Activated naive CD4-positive, alpha-beta T cell treated with Interleukin-2 at 50 U/mL for 16 hours (primary cell): ENCODE data around the gene ZDHHC11.
"Not testable (repeated sequence)": the region's sequence is repeated elsewhere in the genome, so short reads cannot be mapped to it uniquely, and the experiment has no call there.

Source experiments
- DNase-seq: peaks from one replicate; pipeline ENCODE4 v3.0.0-alpha.2; 2020

The ZDHHC11 gene

DNA sequence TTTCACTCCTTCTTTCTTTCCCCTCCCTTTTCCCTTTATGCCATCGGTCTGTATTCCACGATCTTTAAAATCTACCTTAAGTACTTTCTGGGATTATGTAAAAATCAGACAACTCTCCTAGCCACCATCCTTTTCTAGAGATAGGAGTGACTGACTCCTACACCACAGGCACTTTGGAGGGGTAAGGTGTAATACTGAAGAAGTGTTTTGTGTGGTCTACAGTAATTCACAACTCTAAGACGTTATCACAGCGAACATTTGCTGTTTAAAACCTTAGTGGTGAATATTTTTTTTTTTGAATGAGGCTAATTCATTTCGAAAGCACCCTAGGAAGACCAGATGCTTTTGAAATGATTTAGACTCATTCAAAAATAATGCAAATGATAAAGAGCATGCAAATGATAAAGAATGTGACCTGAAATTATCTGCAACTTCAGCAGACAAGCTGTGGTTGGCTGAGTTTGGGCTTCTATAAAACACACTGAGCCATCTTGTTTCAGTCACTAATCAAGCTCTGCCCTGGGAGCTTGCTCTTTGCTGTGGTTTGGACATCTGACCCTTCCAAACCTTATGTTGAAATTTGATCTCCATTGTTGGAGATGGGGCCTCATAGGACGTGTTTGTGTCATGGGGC lies 52.2 kb downstream of the ZDHHC11 start:
- DNase-seq, result not testable (repeated sequence)

GRCh38 chr5:797986-798385 lies 52.8 kb downstream of the ZDHHC11 start:
- not testable (repeated sequence) for DNase-seq

DNA sequence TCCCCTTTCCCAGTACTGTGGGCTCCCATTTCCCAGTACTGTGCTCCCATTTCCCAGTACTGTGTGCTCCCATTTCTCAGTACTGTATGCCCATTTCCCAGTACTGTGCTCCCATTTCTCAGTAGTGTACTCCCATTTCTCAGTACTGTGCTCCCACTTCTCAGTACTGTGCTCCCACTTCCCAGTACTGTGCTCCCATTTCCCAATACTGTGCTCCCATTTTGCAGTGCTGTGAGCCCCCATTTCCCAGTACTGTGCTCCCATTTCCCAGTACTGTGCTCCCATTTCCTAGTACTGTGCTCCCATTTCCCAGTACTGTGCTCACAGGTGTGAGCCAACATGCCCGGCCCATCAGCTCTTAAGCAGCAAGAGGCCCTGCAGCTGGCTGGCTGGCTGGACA lies 54.9 kb downstream of the ZDHHC11 start:
- not testable (repeated sequence) for DNase-seq

GRCh38 chr5:794948-795347 lies 55.8 kb downstream of the ZDHHC11 start:
- DNase-seq, result not testable (repeated sequence)

DNA sequence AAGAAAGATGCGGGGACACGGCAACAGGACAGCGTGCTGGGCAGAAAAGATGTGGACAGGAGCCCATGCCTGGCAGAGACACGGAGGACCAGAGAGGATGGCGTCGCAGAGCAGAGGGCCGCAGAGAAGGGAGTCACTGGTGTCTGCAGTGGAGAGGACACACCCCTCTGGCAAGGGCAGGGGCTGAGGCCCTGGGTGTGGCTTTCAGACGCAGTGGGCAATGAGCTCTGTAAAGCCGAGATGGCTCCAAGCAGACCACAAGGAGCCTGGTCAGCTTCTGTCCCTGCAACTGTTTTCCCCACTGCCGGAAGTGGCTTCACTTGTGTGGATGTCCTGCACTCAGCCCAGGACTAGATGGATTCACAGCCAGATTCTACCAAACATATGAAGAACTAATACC lies 62.1 kb downstream of the ZDHHC11 start:
- DNase-seq, result not testable (repeated sequence)

DNA sequence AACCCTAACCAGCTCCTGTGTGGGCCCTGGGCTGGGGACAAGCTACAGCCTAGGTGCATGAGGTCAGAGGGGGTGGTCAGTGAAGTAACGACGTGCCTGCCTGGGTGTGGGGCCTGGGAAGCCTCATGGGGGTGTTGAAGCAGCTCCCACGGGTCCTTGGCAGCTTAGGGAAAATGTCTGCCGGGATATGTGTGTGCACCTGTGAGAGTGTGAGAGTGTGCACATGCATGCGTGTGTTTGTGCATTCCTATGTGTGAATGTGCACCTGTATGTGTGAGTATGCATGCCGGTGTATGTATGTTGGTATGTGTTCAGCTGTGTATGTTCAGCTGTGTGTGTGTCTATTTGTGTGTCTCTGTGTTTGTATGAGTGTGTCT lies 62.9 kb downstream of the ZDHHC11 start:
- DNase-seq, result not testable (repeated sequence)

DNA sequence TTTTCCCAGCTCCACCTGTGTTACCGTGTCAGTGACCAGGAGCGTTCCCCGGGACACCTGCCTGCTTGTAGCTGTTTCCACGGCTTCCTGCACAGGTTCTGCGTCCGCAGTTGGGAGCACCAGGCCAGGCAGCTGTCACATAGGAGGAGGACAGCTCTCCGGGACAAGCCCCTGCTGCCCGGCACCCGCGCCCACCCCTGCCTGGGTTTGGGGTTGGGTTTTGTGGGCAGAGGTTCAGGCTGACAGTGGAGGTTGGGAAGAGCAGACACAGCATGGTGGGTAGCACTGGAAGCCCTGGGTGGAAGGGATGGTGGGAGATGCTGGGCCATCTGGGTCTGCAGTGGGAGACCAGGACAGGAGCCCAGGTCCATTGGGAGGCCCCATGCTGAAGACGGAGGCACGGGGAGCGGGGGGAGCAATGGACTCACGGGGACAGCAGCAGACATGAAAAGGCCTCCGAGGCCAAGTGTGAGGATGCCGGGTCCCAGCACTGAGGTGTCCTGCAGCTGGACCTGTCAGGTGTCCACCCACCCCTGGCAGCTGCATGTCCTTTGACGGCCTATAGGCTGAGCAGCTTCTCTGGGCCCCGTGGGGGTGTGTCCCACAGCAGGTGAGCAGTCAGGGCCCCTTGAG lies 63.4 kb downstream of the ZDHHC11 start:
- not testable (repeated sequence) for DNase-seq

- peak; percentile 20 for DNase-seq
These were observed 65.5 kb downstream of the ZDHHC11 start for GRCh38 chr5:785181-785705.

- peak; percentile 95 for DNase-seq
These were observed 66.2 kb downstream of the ZDHHC11 start, which contains the start of gene ZDHHC11B for GRCh38 chr5:784428-785177. TSS of gene ZDHHC11B (minus strand) at chr5:784729. CDS start at chr5:766919, 17,810 bp downstream.

DNA sequence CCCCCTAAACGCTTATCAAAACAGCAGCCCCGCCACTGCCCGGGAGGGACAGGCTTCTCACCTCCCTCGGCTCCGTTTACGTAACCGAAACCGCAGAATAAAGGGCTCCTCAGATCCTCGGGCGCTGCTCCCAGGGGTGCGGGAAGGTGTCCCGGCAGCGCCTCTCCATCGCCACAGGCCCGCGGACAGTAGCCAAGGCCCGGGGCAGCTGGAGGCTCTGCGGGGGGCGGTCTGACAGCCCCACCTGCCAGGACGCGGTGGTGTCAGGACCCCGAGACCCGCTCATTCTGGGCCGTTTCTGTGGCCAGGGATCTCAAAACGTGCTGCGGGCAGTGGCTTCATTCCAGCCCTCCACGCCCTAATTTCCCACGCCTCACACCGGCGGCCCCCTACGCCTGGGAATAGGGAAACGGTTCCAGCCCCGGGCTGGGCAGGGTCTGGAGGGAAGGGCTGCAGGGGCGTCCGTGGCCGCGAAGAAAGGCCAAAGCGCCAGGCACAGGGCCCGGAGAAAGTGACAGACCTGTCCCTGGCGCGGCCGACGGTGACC lies 66.8 kb downstream of the ZDHHC11 start:
- peak; percentile 42 for DNase-seq

DNA sequence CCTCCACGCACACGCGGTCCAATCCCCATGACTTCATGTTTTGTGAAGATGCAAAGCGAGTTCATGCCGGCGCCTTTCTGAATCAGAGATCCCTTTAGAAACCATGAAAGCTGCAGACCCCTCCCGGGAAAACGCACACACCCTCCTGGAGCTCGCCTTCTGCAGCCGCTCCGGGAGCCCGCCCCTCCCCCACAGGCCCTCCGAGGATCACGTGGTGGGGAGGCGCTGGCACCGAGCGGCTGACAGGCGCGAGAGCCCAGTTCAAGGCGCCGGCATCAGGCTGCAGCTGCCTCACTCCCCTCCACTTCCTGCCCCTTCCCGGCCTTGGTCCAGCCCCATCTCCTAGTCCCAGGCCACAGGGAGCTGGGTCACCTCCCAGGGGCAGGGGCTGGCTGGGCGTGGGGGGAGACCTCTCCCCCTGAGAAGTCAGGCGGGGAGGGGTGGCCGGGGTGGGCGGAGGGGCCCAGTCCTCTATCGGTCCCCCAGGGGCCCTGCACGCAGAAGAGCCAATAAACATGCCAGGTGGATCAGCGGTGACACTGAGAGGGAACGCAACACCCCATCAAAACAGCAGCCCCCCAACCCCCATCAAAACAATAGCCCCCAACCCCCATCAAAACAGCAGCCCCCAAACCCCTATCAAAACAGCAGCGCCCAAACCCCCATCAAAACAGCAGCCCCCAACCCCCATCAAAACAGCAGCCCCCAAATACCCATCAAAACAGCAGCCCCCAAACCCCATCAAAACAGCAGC lies 67.6 kb downstream of the ZDHHC11 start:
- DNase-seq, result peak; percentile 52

- not testable (repeated sequence) for DNase-seq
These were observed 68.4 kb downstream of the ZDHHC11 start for GRCh38 chr5:782356-782755.

GRCh38 chr5:780571-780970 lies 70.2 kb downstream of the ZDHHC11 start:
- not testable (repeated sequence) for DNase-seq

- not testable (repeated sequence) for DNase-seq
These were observed 71.8 kb downstream of the ZDHHC11 start for GRCh38 chr5:778967-779366.

DNA sequence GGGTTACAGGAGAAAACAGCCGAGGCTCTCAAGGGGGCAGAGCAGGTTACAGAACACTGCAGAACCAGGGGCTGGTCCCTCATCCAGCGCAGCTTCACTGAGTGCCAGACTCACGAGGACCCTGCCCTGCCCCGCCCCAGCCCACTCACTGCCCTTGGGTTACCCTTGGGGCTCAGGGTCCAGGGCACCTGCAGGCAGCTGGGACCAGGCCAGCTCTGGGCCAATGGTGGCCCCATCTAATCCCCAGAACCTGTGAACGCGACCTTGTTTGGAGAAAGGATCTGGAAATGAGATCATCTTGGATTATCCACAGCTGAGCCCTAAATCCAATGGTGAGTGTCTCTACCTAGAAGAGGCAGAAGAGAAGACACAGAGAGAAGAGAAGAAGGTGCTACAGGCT lies 72.4 kb downstream of the ZDHHC11 start:
- DNase-seq, result not testable (repeated sequence)

- no peak for DNase-seq
These were observed 73.0 kb downstream of the ZDHHC11 start for GRCh38 chr5:777756-778161.

GRCh38 chr5:776862-777711 lies 73.7 kb downstream of the ZDHHC11 start:
- no peak for DNase-seq

- no peak for DNase-seq
These were observed 74.6 kb downstream of the ZDHHC11 start for GRCh38 chr5:775961-776861.

DNA sequence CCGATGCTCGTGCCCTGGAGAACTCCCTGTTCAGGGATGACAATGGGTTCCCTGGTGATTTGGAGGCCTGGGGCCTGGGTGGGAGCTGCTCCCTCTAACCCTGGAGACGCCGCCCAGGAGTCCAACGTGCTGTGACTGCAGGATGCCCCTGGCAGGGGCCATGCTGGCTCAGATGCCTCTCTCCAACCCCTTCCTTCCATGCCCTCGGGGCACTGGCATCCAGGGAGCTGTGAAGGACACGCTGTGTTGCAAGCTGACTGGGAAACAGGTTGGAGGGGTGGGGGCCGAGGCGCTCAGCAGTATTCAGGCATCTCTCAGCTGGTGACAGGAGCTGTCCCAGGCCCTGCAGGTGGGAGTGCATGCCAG lies 75.2 kb downstream of the ZDHHC11 start:
- not testable (repeated sequence) for DNase-seq

DNA sequence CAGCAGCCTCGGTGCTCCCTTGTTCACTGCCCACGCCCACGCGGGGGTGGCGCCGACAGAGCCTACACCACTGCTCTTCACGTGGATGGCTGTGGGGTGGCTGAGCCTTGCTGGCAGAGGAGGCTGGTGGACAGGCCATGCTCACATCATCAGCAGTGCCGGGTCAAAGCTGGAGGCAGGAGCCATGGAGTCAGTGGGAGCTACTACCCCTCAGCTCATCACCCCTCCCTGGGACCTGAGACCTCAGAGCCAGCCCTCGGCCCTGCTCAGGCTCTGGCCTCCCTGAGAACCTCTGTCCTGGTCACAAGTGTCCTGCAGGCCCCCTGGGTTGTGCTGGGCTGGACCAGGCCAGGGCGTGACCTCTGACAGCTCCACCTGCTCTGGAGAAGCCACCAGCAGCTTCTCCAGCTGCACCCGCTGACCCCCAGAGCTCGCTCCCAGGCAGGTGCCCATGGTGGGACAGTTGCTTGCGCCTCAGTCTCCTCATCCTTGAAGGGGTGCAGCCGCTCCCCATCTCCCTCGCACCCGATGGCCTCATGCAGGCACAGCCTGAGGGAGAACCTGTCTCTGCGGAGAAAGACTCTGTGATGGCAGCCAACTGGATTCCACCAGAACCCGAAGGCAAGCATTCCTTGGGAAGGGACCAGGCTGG lies 75.8 kb downstream of the ZDHHC11 start:
- DNase-seq, result not testable (repeated sequence)
